Measurements from ENCODE around the gene COG2. TPM values are rescaled to one million over a fixed set of nuclear protein-coding genes. Genes with fewer than 3 reads are reported as not detected.

Gene COG2
- total and polyA plus RNA-seq, 2 of the 13 experiments (the other 11 are each of a cell fraction or from before 2014, with no cell fraction given): 16.8 to 36.3 TPM

GRCh38 chr1:230622151-230622550 is 20.1 kb upstream of the COG2 start:
- no peak overlapping the region for H3K4me2 ChIP-seq (ENCODE audit: low read depth, low read length)
- intact Hi-C loops (cut with micrococcal nuclease; ENCODE audit: unreplicated experiment) (no loop called here), in situ Hi-C loops (cut with HindIII; ENCODE audit: extremely low pct_ligation_motif_present, low pct_unique_long_range_greater_than_20kb) (no loop called here)
- no peak for FAIRE-seq
- no peak overlapping the region for H3K27ac ChIP-seq (ENCODE audit: extremely low read length, insufficient read depth, low read length)
- no peaks in the 10 kb centered on the region for H3K36me3 ChIP-seq (replicated peaks in 1 of 2; ENCODE audit: control insufficient read depth in 1 of 2, insufficient read depth in 2 of 2, low read length in 2 of 2)
- DNase-seq (ENCODE audit: low spot score): no peak
- no peaks in the 10 kb centered on the region; the same call in 1 of the 2 replicates for H3K4me1 ChIP-seq (ENCODE audit: insufficient read depth, low read length)
- ATAC-seq: no peak
- no TSS peak for BruUV-seq (replicated peaks)
- WGBS (ENCODE audit: low lambda C conversion rate): 17% methylated on average over 4 of the region's 4 CpGs
- POLR2A ChIA-PET: no interaction called here
- TF ChIP-seq SAFB2 (CRISPR knock-in tag; IDR thresholded peaks at IDR 0.05; ENCODE audit: borderline replicate concordance, low read depth) (no peak), GFI1 (CRISPR knock-in tag; IDR thresholded peaks at IDR 0.05; ENCODE audit: borderline replicate concordance) (no peak), ZNF543 (CRISPR knock-in tag; IDR thresholded peaks at IDR 0.05) (no peak), ZNF549 (CRISPR knock-in tag; IDR thresholded peaks at IDR 0.05) (no peak), KDM6A (CRISPR knock-in tag; IDR thresholded peaks at IDR 0.05; ENCODE audit: low read depth) (no peak), ZNF383 (CRISPR knock-in tag; IDR thresholded peaks at IDR 0.05; ENCODE audit: borderline replicate concordance) (no peak)
- TF ChIP-seq, protein P1, sequence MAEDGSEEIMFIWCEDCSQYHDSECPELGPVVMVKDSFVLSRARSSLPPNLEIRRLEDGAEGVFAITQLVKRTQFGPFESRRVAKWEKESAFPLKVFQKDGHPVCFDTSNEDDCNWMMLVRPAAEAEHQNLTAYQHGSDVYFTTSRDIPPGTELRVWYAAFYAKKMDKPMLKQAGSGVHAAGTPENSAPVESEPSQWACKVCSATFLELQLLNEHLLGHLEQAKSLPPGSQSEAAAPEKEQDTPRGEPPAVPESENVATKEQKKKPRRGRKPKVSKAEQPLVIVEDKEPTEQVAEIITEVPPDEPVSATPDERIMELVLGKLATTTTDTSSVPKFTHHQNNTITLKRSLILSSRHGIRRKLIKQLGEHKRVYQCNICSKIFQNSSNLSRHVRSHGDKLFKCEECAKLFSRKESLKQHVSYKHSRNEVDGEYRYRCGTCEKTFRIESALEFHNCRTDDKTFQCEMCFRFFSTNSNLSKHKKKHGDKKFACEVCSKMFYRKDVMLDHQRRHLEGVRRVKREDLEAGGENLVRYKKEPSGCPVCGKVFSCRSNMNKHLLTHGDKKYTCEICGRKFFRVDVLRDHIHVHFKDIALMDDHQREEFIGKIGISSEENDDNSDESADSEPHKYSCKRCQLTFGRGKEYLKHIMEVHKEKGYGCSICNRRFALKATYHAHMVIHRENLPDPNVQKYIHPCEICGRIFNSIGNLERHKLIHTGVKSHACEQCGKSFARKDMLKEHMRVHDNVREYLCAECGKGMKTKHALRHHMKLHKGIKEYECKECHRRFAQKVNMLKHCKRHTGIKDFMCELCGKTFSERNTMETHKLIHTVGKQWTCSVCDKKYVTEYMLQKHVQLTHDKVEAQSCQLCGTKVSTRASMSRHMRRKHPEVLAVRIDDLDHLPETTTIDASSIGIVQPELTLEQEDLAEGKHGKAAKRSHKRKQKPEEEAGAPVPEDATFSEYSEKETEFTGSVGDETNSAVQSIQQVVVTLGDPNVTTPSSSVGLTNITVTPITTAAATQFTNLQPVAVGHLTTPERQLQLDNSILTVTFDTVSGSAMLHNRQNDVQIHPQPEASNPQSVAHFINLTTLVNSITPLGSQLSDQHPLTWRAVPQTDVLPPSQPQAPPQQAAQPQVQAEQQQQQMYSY (CRISPR knock-in tag; IDR thresholded peaks at IDR 0.05): no peak
- H3K27me3 ChIP-seq (ENCODE audit: control insufficient read depth in 1 of 2, insufficient read depth in 2 of 2, low read length in 2 of 2): peaks cover 0 to 26% of the 10 kb centered on the region in 2 experiments; a peak in 4 of 5 replicates
- no peak overlapping the region for H3K4me3 ChIP-seq (replicated peaks in 1 of 3; ENCODE audit: insufficient read depth in 1 of 3, low read depth in 2 of 3, low read length in 3 of 3)
- no peaks in the 10 kb centered on the region for H3K79me2 ChIP-seq (ENCODE audit: insufficient read depth, low read length)
- no peaks in the 10 kb centered on the region for H4K20me1 ChIP-seq (ENCODE audit: insufficient read depth, low read length)
- no peak overlapping the region for H3K9ac ChIP-seq (ENCODE audit: insufficient read depth, low read depth, low read length)
- H3K9me3 ChIP-seq (ENCODE audit: low read length): no peaks in the 10 kb centered on the region
- H2AFZ ChIP-seq (ENCODE audit: low read length): no peak overlapping the region
- CTCF ChIA-PET (ENCODE audit: low intra/inter-chr PET ratio, low total read pairs): no interaction called here
